HG02840 (cell line): Measurements from ENCODE around the gene KIAA1217.

Source experiments
- ATAC-seq: cut with Tn5 transposase; IDR thresholded peaks from one replicate; pipeline ENCODE4 v1.9.1; 2021; ENCODE audit warnings: mild to moderate bottlenecking, moderate library complexity, moderate number of reproducible peaks; ENCODE audit not compliant: unreplicated experiment, low FRiP score

KIAA1217 gene

GRCh38 chr10:24568042-24568441, 359.1 kb downstream of the KIAA1217 start:
- ATAC-seq: no peak

- ATAC-seq: no peak
Measured at GRCh38 chr10:24569330-24569796, 360.4 kb downstream of the KIAA1217 start.

- no peak for ATAC-seq
Measured at GRCh38 chr10:24569828-24570657, 361.1 kb downstream of the KIAA1217 start.

- no peak for ATAC-seq
Measured at GRCh38 chr10:24570658-24571426, 361.9 kb downstream of the KIAA1217 start.

- ATAC-seq: no peak
Measured at GRCh38 chr10:24571870-24572450, 363.0 kb downstream of the KIAA1217 start.

- no peak for ATAC-seq
Measured at GRCh38 chr10:24574161-24574560, 365.2 kb downstream of the KIAA1217 start.

- no peak for ATAC-seq
Measured at GRCh38 chr10:24574578-24575155, 365.7 kb downstream of the KIAA1217 start.

- no peak for ATAC-seq
Measured at GRCh38 chr10:24575481-24576002, 366.6 kb downstream of the KIAA1217 start.

GRCh38 chr10:24579448-24579847, 370.5 kb downstream of the KIAA1217 start:
- no peak for ATAC-seq

- no peak for ATAC-seq
Measured at GRCh38 chr10:24579906-24580305, 371.0 kb downstream of the KIAA1217 start.

GRCh38 chr10:24589265-24589664, 380.3 kb downstream of the KIAA1217 start:
- no peak for ATAC-seq

- no peak for ATAC-seq
Measured at GRCh38 chr10:24590697-24591457, 381.9 kb downstream of the KIAA1217 start.

- ATAC-seq: no peak
Measured at GRCh38 chr10:24596217-24596930, 387.4 kb downstream of the KIAA1217 start.

GRCh38 chr10:24597426-24597825, 388.5 kb downstream of the KIAA1217 start:
- ATAC-seq: no peak
